GM18907 (cell line): ENCODE results near the gene LSM14A.
"Not testable (repeated sequence)": the region's sequence is repeated elsewhere in the genome, so short reads cannot be mapped to it uniquely, and the experiment has no call there.

Experiments used
- ATAC-seq: cut with Tn5 transposase; IDR thresholded peaks from one replicate; pipeline ENCODE4 v1.9.1; 2021; ENCODE audit warnings: mild to moderate bottlenecking, moderate library complexity; ENCODE audit not compliant: unreplicated experiment

Gene LSM14A

DNA sequence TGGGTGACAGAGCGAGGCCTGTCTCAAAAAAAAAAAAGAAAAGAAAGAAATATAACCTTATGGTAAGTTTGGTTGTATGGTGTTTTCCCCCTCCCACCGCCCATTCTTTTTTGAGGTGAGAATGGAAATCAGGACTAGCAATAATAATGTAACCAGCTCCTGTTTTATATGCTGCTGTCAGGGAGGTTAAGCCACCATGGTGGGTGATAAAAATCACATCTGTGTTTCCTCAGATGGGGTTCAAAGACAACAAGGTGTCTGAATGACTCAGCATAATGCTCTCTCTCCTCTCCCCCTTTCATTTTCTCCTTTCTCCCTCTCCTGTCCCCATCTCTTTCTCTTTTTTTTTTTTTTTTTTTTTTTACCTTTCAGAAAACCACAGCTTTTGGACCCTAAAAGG lies 53.7 kb downstream of the LSM14A start:
- no peak for ATAC-seq

DNA sequence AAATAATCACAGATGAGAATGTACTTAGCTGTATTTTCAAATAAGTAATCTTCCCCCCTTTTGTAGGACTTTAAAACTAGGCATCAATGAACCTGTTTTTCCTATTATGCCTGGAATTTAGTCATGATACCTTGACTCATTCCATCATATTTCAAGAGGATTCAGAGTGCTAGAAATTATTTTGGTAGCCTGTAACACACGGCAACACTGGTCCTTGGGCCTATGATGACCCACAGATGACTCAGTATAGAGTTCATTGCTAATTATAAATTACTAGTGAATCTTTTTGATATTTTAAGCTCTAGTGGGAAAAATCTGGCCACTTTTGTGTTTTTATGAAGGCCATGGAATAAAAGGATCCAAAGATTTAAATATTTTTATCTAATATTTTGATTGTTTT lies 56.0 kb downstream of the LSM14A start:
- ATAC-seq = no peak

DNA sequence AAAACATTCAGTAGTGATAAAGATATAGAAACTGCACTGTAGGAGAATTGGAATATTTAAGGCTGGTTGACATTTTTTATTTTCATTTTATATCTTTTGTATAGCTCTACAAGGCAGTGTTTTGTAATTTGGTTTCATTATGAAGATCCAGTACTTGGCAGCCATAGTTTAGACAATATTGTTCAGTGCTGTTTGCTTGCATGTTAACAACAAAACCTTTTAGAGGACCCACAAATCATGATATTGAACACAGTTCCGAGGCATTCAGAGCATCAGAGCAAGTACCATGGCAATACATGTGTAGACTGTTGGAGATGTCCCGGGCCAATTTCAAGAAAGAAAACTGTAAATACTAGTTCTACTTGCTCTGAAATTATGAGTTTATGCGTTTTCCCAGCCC lies 56.5 kb downstream of the LSM14A start:
- ATAC-seq = no peak

DNA sequence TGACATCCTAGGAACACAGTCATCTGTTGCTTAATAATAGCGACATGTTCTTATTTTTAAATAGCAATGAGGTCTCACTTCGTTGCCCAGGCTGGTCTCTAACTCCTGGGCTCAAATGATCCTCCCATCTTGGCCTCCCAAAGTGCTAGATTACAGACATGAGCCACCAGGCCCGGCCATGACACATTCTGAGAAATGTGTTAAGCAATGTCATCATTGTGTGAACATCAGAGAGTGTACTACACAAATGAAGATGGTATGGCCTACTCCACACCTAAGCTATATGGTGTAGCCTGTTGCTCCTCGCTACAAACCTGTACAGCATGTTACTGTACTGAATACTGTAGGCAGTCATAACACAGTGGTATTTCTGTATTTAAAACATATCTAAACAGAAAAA lies 57.4 kb downstream of the LSM14A start:
- ATAC-seq = no peak

DNA sequence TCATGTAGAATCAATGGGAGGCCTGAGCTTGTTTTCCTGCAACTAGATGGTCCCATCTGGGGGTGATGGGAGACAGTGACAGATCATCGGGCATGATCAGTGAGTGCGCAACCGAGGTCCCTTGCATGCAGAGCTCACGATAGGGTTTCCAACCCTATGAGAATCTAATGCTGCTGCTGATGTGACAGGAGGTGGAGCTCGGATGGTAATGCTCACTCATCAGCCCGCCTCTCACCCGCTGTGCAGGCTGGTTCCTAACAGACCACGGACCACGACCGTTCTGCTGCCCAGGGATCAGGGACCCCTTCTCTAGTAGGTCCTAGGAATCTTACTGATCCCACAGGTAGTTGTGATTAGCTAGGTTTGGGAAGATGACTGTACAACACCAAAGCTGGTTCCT lies 58.5 kb downstream of the LSM14A start:
- ATAC-seq = no peak

DNA sequence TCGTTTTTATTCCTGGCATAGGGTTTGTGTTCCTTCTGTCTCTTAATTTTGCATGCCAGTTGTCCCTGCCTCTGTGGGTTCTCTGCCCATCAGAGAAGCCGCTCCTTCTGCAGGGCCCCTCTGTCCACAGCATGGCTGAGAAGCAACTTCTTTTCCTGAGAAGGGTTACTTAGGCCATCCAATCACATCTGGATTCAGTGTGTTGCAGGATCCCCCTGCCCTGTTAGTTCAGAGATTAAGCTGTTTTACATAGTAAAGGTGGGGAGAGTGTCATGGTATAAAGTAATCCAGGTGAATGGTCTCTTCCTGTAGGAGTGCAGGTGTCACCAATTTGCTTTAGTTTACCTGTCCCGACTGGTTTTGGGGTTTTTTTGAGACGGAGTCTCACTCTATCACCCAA lies 59.1 kb downstream of the LSM14A start:
- no peak for ATAC-seq

DNA sequence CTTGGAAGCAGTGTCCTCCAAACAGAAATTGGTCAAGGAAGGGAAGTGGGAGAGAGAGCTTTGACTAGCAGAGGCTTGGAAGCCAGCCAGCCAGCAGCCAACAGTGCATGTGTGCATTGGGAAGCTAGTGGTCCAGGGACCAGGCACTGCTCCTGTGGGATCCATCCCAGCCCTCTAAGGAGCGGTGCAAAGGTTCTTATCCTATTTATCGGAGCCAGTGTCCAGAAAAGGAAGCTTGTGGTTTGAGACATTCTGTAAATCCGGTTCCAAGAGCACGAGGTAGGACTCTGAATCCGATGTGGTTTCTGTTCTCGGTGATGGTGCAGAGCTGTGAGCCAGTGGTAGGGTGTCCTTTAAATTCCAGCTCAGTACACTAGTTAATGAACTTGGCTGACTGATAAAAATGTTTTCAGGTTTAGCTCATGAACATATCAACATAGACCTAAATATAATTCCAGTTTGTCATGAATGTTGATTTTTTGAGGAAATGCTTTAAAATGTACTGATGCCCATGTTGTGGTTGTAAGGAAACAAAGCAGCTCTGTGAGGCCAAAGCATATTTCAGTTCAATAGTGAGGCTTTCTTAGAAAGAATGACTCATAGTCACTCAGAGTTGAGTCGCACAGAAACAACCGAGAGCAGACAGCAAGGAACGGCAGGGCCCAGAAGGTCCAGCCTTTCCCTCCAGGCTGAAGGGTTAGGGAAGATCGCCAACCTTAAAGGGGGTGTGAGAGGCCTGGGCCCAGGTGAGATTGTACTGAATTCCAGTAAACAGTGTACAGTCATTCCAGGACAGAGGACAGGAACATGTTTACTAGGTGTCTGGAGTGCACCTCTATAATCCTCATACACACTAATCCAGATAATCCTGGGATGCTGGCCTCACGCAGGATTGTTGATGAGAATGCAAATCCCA lies 60.5 kb downstream of the LSM14A start:
- peak; percentile 47 for ATAC-seq

DNA sequence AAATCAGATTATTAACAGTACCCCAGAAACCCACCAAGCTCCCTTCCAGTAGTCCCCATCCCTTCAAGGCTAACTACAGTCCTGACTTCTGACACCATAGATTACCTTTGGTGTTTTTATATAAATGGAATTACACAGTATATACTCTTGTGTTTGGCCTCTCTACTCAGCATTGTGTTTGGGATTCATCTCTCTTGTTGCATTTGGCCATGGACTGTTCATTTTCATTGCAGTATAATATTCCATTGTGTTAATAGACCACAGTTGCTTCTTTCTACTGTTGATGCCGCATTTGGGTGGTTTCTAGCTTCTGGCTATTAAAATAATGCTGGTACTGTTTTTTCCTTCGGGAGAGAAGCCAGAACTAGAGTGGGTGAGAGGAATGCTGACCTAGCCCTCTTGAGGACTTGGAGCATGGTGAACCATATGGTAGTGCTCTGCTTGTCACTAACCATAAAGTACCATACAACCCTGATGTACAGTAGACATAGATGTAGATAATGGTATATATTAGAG lies 63.2 kb downstream of the LSM14A start:
- ATAC-seq = no peak

DNA sequence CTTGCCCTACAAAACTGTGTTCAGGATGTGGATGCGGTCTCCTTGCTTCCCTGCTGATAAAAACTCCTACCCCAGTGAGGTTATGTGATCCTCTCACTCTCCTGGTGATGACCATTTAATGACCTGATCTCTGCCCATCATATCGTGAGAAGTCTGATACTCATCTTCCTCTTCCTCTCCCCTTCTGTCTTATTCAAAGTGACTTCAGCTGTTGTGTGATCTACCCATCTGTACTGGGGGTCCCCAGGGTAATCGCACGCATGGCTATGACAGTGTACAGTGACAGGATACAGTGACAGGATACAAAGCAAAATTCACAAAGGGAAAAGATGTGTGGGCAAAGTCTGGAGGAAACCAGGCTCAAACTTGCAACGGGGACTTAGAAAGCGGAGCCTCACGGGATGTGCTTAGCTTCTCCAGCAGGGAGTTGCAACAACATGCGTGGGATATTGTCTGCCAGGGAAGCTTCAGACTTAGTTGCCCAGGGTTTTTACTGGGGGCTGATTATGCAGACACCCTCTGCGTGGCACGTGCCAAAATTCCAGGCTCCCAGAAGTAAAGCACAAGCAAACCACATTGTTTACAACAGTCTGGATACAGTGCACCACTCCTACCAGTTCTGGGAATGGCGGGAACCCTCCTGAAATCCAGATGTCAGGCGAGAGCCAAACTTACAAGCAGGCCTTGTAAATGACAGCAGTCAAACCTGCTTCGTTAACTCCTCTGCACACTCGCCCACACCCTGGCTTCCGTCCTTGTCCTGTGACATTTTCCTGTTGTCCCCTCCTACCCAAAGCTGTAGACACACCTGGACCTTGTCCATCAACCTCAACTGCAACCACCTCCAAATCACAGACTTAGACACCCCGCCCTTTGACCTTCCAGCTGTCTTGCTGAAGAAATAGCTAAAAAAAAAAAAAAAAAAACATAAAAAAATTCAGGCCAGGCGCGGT lies 64.0 kb downstream of the LSM14A start:
- ATAC-seq = no peak

DNA sequence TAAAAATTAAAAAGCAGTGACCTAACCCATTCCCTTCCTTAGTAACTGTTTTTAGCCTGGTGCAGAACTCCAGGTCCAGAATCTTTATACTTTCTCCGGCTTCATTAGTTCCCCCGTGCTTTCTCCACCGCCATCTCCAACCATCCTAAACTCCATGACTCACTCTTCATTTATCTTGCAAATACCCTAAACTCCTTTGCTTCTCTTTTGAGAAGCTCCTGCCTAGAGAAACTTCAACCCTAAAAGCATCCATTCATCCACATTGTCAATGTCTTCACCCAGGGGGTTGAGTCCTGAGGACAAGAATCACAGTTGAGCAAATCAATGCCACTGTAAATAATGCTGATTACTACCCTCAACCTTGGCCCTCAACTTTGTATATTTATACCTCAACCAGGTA lies 65.0 kb downstream of the LSM14A start:
- no peak for ATAC-seq

DNA sequence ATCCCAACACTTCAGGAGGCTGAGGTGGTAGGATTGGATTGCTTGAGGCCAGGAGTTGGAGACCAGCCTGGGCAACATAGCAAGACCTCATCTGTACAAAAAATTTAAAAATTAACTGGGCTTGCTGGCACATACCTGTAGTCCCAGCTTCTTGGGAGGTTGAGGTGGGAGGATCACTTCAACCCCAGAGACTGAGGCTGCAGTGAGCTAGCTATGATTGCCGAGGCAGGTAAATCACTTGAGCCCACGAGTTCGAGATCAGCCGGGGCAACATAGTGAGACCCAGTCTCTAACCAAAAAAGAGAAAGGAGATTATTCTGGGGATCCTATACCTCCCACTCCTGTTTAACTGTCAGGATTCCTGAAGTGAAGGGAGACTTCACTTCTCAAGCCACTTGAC lies 65.6 kb downstream of the LSM14A start:
- no peak for ATAC-seq

DNA sequence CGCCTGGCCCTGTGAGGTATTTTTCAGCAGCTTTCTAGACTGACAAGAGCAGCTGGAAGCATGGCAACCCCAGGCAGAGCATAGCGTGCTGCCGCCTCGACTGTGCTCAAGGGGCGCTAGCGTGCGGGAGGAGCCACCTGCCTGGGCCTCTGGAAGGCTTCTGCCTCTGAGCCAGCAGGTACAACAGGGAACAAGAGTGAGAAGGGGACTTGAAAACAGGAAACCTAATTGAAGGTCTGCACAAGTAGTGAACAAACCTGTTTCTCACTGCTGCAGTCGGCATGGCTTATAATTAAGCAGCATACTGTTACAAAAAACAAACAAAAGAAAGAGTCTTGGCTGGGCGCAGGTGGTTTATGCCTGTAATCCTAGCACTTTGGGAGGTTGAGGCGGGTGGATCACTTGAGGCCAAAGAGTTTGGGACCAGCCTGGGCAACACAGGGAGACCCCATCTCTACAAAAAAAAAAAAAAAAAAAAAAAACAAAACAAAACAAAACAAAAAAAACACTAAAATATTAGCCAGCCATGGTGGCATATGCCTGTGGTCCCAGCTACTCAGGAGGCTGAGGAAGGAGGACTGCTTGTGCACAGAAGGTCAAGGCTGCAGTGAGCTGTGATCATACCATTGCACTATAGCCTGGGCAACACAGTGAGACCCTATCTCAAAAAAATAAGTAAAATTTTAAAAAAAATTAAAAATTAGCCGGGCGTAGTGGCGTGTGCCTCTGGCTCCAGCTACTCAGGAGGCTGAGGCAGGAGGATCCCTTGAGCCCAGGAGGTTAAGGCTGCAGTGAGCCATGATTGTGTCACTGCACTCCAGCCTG lies 69.4 kb downstream of the LSM14A start:
- ATAC-seq = no peak

DNA sequence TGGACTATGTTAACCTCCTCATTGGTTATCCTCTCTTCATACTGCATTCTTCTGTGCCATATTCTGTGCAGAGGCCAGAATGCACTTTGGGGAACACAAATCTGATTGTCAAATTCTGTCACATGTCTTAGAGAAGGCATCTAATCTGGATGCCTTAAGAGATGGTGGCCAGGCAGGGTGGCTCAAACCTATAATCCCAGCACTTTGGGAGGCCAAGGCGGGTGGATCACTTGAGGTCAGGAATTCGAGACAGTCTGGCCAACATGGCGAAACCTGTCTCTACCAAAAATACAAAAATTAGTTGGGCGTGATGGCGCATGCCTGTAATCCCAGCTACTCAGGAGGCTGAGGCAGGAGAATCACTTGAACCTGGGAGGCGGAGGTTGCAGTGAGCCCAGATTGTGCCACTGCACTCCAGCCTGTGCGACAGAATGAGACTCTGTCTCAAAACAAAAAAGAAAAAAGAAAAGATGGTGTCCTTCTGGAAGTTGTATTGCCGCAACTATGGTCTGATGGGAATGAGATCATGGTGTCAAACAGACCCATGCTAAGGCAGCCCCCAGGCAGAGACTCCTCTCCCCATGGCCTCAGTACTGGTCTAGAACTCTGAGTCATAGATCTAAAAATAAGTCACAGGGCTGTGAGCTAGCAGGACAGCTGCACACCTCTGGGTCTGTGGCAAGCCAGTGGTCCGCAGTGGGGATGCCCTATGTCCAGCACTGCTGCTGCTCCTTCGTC lies 71.0 kb downstream of the LSM14A start:
- not testable (repeated sequence) for ATAC-seq

DNA sequence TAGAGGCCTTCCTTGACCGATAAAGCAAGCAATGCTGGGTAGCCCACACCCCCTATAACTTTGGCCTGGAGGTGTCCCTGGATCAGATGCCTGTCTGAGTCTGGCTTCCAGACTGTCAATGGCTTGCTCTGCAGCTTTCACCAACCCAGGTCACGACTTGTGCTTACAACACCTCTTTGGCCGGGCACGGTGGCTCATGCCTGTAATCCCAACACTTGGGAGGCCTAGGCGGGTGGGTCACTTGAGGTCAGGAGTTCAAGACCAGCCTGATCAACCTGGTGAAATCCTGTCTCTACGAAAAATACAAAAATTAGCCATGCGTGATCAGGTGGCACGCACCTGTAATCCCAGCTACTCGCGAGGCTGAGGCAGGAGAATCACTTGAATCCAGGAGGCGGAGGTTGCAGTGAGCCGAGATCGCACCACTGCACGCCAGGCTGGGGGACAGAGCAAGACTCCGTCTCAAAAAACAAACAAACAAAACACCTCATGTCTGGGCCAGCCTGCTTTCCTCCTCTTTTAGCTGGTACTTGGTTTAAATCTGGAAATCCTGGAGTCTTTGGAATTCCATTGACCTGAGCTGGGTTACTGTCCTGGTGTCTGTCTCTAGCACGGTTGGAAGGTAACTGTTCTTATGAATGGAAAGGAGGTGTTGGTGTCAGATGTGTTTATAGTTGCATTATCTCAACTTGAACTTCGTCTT lies 71.7 kb downstream of the LSM14A start:
- ATAC-seq = no peak

DNA sequence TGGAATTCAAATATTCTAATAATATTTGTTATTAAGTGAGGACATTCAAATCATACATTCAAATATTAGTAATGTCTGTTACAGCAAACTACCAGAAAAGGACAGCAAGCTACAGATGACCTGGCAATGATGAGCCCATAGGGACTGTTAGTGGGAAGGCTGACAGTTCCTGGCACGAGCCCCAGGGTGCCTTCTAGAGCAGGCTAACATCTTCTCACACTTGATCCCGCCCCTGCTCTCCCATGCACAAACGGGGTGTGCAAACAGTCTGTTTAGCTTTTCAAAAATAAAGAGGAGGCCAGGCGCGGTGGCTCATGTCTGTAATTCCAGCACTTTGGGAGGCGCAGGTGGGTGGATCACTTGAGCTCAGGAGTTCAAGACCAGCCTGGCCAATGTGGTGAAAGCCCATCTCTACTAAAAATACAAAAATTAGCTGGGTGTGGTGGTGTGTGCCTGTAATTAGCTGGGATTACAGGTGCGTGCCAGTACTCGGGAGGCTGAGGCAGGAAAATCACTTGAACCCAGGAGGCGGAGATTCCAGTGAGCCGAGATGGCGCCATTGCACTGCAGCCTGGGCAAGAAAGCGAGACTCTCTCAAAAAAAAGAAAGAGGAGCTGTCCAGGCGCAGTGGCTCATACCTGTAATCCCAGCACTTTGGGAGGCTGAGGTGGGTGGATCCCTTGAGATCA lies 72.5 kb downstream of the LSM14A start:
- no peak for ATAC-seq

DNA sequence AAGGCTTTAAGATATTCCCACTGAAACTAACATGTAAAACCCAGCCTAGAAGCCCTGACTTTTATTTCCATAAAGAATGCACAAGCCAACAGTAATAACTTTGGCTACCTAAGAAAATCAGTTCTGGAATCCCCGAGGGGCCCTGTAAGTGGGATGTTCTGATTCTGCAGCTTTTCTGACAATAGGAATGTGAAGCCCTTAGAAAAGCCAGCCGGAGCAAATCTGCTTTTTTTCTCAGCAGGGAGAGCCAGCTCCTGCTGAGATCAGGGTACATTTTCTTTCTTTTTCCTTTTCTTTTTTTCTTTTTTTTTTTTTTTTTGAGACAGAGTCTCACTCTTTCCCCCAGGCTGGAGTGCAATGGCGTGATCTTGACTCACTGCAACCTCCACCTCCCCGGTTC lies 74.0 kb downstream of the LSM14A start:
- no peak for ATAC-seq

DNA sequence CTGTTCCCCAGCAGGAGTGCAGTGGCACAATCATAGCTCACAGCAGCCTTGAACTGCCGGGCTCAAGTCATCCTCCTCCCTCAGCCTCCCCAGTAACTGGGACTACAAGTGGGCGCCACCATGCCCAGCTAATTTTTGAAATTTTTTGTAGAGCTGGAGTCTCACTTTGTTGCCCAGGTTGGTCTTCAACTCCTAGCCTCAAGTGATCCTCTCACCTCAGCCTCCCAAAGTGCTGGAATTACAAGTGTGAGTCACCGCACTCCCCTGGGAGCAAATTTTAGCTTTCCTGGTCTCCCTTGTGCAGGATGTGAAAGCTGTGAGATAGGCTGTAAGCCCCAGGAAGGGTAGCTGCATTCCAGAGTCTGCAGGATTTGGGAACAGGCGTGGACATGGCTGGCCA lies 76.6 kb downstream of the LSM14A start:
- no peak for ATAC-seq

DNA sequence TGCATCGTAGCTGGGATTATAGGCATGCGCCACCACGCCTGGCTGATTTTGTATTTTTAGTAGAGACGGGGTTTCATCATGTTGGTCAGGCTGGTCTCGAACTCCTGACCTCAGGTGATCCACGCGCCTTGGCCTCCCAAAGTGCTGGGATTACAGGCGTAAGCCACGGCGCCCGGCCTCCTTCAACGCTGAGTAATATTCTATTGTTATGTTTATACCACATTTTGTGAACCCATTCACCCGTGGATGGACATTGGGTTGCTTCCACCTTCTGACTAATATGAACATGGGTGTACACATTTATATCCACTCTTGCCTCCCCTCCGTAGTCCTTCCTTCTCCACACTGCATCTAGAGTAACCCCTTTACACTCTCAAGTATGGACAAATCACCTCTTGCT lies 80.9 kb downstream of the LSM14A start:
- not testable (repeated sequence) for ATAC-seq

DNA sequence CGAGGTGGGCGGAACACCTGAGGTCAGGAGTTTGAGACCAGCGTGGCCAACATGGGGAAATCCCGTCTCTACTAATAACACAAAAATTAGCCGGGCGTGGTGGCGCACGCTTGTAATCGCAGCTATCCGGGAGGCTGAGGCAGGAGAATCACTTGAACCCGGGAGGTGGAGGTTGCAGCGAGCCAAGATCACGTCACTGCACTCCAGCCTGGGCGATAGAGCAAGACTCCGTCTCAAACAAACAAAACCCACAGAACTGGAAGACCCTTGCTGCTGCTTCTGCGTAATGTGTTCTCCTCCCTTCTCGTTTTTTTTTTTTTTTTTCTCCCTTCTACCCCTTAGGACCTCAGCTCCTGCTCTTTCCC lies 81.4 kb downstream of the LSM14A start:
- ATAC-seq = not testable (repeated sequence)
